SH-SY5Y (cell line): ENCODE data around the gene ADAM19.

Experiments
- GATA2 ChIP-seq: IDR thresholded peaks from 2 replicates; pipeline ENCODE4 v1.6.1; 2011; ENCODE audit warnings: mild to moderate bottlenecking, low read depth, low read length
- GATA3 ChIP-seq: IDR thresholded peaks from 2 replicates; pipeline ENCODE4 v1.6.1; 2011; ENCODE audit warnings: low read depth, mild to moderate bottlenecking, low read length, moderate library complexity

- TF ChIP-seq GATA2 (no peak), GATA3 (no peak)
Measured at GRCh38 chr5:157523976-157524375, 51.6 kb downstream of the ADAM19 start.
